GM12878 (cell line): ENCODE data around the gene POLA1. TPM values are rescaled to one million over a fixed set of nuclear protein-coding genes. Genes with fewer than 3 reads are reported as not detected.

Experiments used
- ATAC-seq: fragments of 200-7000 bp; cut with Tn5 transposase; 3 replicates; pipeline ENCODE4 v1.9.1; 2020; ENCODE audit warnings: mild to moderate bottlenecking, moderate library complexity
- BruUV-seq: library from RNA; stranded (reverse); fragments of 400-500 nt; replicated peaks from 2 replicates; lab custom pipeline; 2021; lab: Mats Ljungman, UMichigan
- CTCF ChIA-PET: fragments of 300-600 bp; sonication (Branson Sonifier 250); formaldehyde crosslinking; extraction: SDS; loops from one replicate; lab custom pipeline; 2021; ENCODE audit warnings: inconsistent platforms; lab: Yijun Ruan, JAX
- POLR2A ChIA-PET: fragments of 350-600 bp; formaldehyde crosslinking; extraction: SDS; loops from one replicate; lab custom pipeline; 2021; ENCODE audit warnings: inconsistent platforms; lab: Charles Lee
- RAD21 ChIA-PET: fragments of 300-600 bp; sonication (Branson Sonifier 250); formaldehyde crosslinking; loops from one replicate; lab custom pipeline; 2023; ENCODE audit warnings: antibody characterized with exemption; ENCODE audit not compliant: unreplicated experiment; lab: Charles Lee
- SMC1A ChIA-PET: fragments of 300-600 bp; sonication (Branson Sonifier 250); formaldehyde crosslinking; loops from one replicate; lab custom pipeline; 2023; ENCODE audit not compliant: unreplicated experiment, uncharacterized antibody; lab: Charles Lee
- DNase-seq: peaks from one replicate; pipeline ENCODE4 v3.0.0-alpha.2; 2011; ENCODE audit warnings: low read depth, low spot score
- FAIRE-seq: peaks from 3 replicates; lab custom pipeline; 2011; peaks lifted over from hg19 to GRCh38; lab: Jason Lieb, UNC
- H2AFZ ChIP-seq: 2 replicates; pipeline ENCODE4 v1.6.0; 2011; ENCODE audit warnings: low read depth, low read length, control low read depth; ENCODE audit not compliant: control insufficient read depth
- H3K27ac ChIP-seq: 2 replicates; pipeline ENCODE4 v1.5.1; 2011; ENCODE audit warnings: control low read depth; ENCODE audit not compliant: control insufficient read depth, insufficient read depth
- H3K27me3 ChIP-seq, 2 experiments: replicated peaks in 1 of 2; 2 replicates each; pipeline versions ENCODE4 v1.6.0 to v1.6.1; 2011; ENCODE audit warnings: low read length in 1 of 2; ENCODE audit not compliant: control insufficient read depth in 2 of 2, insufficient read depth in 2 of 2
- H3K36me3 ChIP-seq, 2 experiments: 2 replicates each; pipeline ENCODE4 v1.5.1; 2011; ENCODE audit warnings: low read length in 1 of 2; ENCODE audit not compliant: control insufficient read depth in 2 of 2, insufficient read depth in 2 of 2
- H3K4me1 ChIP-seq: 2 replicates; pipeline ENCODE4 v1.6.1; 2011; ENCODE audit warnings: mild to moderate bottlenecking, low read length, moderate library complexity, mixed read lengths; ENCODE audit not compliant: control insufficient read depth, insufficient read depth
- H3K4me2 ChIP-seq: 2 replicates; pipeline ENCODE4 v1.6.0; 2011; ENCODE audit warnings: control low read depth; ENCODE audit not compliant: control insufficient read depth, insufficient read depth
- H3K4me3 ChIP-seq: fragments of 200-600 bp; sonication (generic); 2 replicates; pipeline ENCODE4 v1.5.1; 2016
- H3K79me2 ChIP-seq: 2 replicates; pipeline ENCODE4 v1.6.0; 2011; ENCODE audit warnings: low read length; ENCODE audit not compliant: control insufficient read depth, insufficient read depth
- H3K9ac ChIP-seq: 2 replicates; pipeline ENCODE4 v1.8.0; 2011; ENCODE audit warnings: low read length, control low read depth, mixed read lengths; ENCODE audit not compliant: control insufficient read depth, insufficient read depth
- H3K9me3 ChIP-seq: replicated peaks from 3 replicates; pipeline ENCODE4 v1.5.1; 2011; ENCODE audit warnings: mild to moderate bottlenecking, low read length; ENCODE audit not compliant: control insufficient read depth, insufficient read depth
- H4K20me1 ChIP-seq: 2 replicates; pipeline ENCODE4 v1.6.0; 2011; ENCODE audit not compliant: control insufficient read depth, insufficient read depth
- ASH2L ChIP-seq: fragments of 300-600, 200-600 bp; sonication (generic); IDR thresholded peaks from 2 replicates; pipeline ENCODE4 v1.6.1; 2017; ENCODE audit warnings: low read depth, mild to moderate bottlenecking, borderline replicate concordance
- DPF2 ChIP-seq: fragments of 450-650 bp; IDR thresholded peaks from 2 replicates; pipeline ENCODE4 v1.6.1; 2017; ENCODE audit warnings: mild to moderate bottlenecking
- E2F4 ChIP-seq: IDR thresholded peaks from 2 replicates; pipeline ENCODE4 v1.6.1; 2012; ENCODE audit warnings: low read depth, low read length, improper control_type of control experiment
- KLF5 ChIP-seq: fragments of 450-650 bp; IDR thresholded peaks from 2 replicates; pipeline ENCODE4 v1.6.1; 2014; ENCODE audit warnings: mild to moderate bottlenecking; ENCODE audit not compliant: partially characterized antibody
- NBN ChIP-seq: fragments of 450-650 bp; IDR thresholded peaks from 2 replicates; pipeline ENCODE4 v1.6.1; 2016
- NRF1 ChIP-seq: conservative IDR thresholded peaks from 2 replicates; pipeline ENCODE4 v1.6.1; 2011; ENCODE audit warnings: mild to moderate bottlenecking, low read depth, low read length, improper control_type of control experiment
- PBX3 ChIP-seq: IDR thresholded peaks from 2 replicates; pipeline ENCODE4 v1.6.1; 2011; ENCODE audit warnings: mild to moderate bottlenecking, low read depth, low read length, moderate library complexity; ENCODE audit not compliant: insufficient replicate concordance
- POLR2A ChIP-seq: IDR thresholded peaks from 2 replicates; pipeline ENCODE4 v1.6.1; 2011; ENCODE audit warnings: low read depth, mild to moderate bottlenecking, low read length
- RUNX3 ChIP-seq: IDR thresholded peaks from 2 replicates; pipeline ENCODE4 v1.6.1; 2012; ENCODE audit warnings: low read length, inconsistent platforms
- SKIL ChIP-seq: fragments of 450-650 bp; IDR thresholded peaks from 2 replicates; pipeline ENCODE4 v1.6.1; 2017; ENCODE audit warnings: mild to moderate bottlenecking, low read depth, inconsistent platforms; ENCODE audit not compliant: poor library complexity, severe bottlenecking
- WGBS: methylation state at CpG from one replicate; pipeline ENCODE4 v1.1.6; 2016; ENCODE audit warnings: low lambda C conversion rate; ENCODE audit not compliant: insufficient replicate concordance, insufficient coverage; ENCODE audit errors: missing lambda C conversion rate; 5-methylcytosine and 5-hydroxymethylcytosine counted together
- in situ Hi-C: fragments of 300-500 bp; cut with MboI; formaldehyde crosslinking; loops from 9 replicates; pipeline ENCODE4 v1.14.3; 2018; ENCODE audit warnings: mixed read lengths
- intact Hi-C: fragments of 100-400 bp; cut with micrococcal nuclease; formaldehyde crosslinking; loops from one replicate; pipeline ENCODE4 v1.14.2; 2022; ENCODE audit not compliant: unreplicated experiment
- polyA plus RNA-seq, 11 experiments: library from polyadenylated mRNA; depleted of rRNA in 4 of 11; unstranded in 6 of 11; stranded (reverse) in 5 of 11; fragments of >200 nt; fragmentation: Nextera tagmentation in 4 of 11; fragmentation: Illumina TruSeq in 1 of 11; extraction: Ambion mirVana in 4 of 11; extraction: Trizol in 1 of 11; gene quantifications; 1 replicate in 1 of 11; 2 replicates in 10 of 11; pipeline versions ENCODE4 v1.2.1 to v1.2.3, GENCODE V29; 2011 to 2016; ENCODE audit warnings: inconsistent platforms in 2 of 11, missing spikeins in 2 of 11, low read depth in 1 of 11
- total RNA-seq, 4 experiments: library from RNA; depleted of rRNA in 3 of 4; stranded (reverse); fragments of >200 nt in 3 of 4; fragmentation: Illumina TruSeq in 1 of 4; extraction: Trizol in 1 of 4; gene quantifications; 2 replicates each; pipeline versions ENCODE4 v1.2.1 to v1.2.3, GENCODE V29; 2013 to 2021

The POLA1 gene
- total and polyA plus RNA-seq, 10 of the 15 experiments (the other 5 are each of a cell fraction or from before 2014, with no cell fraction given): 6.5 to 34.7 (median 24.8) TPM

- Histone ChIP-seq H3K4me2 (no peak overlapping the region), H3K9me3 (no peaks in the 10 kb centered on the region), H2AFZ (no peak overlapping the region), H3K4me1 (no peaks in the 10 kb centered on the region), H3K4me3 (no peak overlapping the region), H3K27ac (no peak overlapping the region), H3K79me2 (no peaks in the 10 kb centered on the region), H3K9ac (no peak overlapping the region), H4K20me1 (no peaks in the 10 kb centered on the region), H3K36me3 (no peaks in the 10 kb centered on the region), H3K27me3 (no peaks in the 10 kb centered on the region)
- in situ Hi-C loops: no loop called here
- WGBS: 64% methylated on average over 6 of the region's 6 CpGs
- ChIA-PET POLR2A (no interaction called here), RAD21 (no interaction called here), SMC1A (interaction anchor here (1.8 to 2.4 kb wide), 2 partner anchors 12 to 15 kb away, joined by 7 read pairs; no protein-coding TSS in a partner anchor), CTCF (interaction anchor here (7.5 kb wide), 1 partner anchor 12 kb away, joined by 58 read pairs; no protein-coding TSS in a partner anchor)
- intact Hi-C loops: no loop called here
- TF ChIP-seq NBN (no peak), DPF2 (no peak), E2F4 (no peak), SKIL (no peak), POLR2A (no peak), PBX3 (no peak), KLF5 (no peak), NRF1 (no peak), RUNX3 (no peak), ASH2L (no peak)
- ATAC-seq: no peak
- no TSS peak for BruUV-seq
- DNase-seq: no peak
- no peak for FAIRE-seq
Measured at GRCh38 chrX:24851289-24851688, 157.6 kb downstream of the POLA1 start.
